GM12892 (cell line): ENCODE data around the gene CACNB1.

ENCODE experiments used
- POLR2A ChIP-seq: IDR thresholded peaks from 2 replicates; pipeline ENCODE4 v1.6.1; 2011; ENCODE audit warnings: low read depth, low read length, control low read depth
- TAF1 ChIP-seq: IDR thresholded peaks from 2 replicates; pipeline ENCODE4 v1.6.1; 2011; ENCODE audit warnings: low read depth, mild to moderate bottlenecking, control low read depth, low read length, borderline replicate concordance

- no peak for TF ChIP-seq TAF1
- TF ChIP-seq POLR2A: no peak
Measured at GRCh38 chr17:39141294-39141693, 56.2 kb downstream of the CACNB1 start.
